WI38 (cell line): ENCODE data around the gene GUK1.

Source experiments
- H3K4me3 ChIP-seq: 2 replicates; pipeline ENCODE4 v1.5.1; 2011; ENCODE audit warnings: low read depth, mild to moderate bottlenecking, control low read depth, low read length
- TF ChIP-seq, protein P1 (sequence below): IDR thresholded peaks from 2 replicates; pipeline ENCODE4 v1.5.1; 2012; ENCODE audit warnings: low read depth, mild to moderate bottlenecking, control low read depth, low read length

The GUK1 gene

DNA sequence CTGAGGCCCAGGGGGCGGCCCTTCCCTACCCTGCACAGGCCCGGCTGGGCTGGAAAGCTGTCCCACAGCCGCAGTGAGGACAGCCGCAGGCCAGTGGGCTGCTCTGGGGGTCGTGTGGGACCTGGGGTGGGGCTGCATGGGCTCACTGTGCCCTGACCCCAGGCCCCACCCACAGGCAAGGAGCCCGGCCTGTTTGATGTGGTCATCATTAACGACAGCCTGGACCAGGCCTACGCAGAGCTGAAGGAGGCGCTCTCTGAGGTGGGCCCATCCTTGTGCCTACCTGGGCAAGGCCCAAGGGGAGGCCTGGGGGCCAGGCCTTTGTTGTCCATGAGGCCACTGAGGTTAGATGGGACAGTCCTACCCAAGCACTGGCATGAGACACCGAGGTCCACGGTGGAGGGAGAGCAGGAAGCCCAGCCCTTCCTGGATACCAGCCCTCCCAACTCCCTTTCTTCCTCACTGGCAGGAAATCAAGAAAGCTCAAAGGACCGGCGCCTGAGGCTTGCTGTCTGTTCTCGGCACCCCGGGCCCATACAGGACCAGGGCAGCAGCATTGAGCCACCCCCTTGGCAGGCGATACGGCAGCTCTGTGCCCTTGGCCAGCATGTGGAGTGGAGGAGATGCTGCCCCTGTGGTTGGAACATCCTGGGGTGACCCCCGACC is 8.2 kb downstream of the GUK1 start:
- TF ChIP-seq, protein P1, sequence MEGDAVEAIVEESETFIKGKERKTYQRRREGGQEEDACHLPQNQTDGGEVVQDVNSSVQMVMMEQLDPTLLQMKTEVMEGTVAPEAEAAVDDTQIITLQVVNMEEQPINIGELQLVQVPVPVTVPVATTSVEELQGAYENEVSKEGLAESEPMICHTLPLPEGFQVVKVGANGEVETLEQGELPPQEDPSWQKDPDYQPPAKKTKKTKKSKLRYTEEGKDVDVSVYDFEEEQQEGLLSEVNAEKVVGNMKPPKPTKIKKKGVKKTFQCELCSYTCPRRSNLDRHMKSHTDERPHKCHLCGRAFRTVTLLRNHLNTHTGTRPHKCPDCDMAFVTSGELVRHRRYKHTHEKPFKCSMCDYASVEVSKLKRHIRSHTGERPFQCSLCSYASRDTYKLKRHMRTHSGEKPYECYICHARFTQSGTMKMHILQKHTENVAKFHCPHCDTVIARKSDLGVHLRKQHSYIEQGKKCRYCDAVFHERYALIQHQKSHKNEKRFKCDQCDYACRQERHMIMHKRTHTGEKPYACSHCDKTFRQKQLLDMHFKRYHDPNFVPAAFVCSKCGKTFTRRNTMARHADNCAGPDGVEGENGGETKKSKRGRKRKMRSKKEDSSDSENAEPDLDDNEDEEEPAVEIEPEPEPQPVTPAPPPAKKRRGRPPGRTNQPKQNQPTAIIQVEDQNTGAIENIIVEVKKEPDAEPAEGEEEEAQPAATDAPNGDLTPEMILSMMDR: no peak

DNA sequence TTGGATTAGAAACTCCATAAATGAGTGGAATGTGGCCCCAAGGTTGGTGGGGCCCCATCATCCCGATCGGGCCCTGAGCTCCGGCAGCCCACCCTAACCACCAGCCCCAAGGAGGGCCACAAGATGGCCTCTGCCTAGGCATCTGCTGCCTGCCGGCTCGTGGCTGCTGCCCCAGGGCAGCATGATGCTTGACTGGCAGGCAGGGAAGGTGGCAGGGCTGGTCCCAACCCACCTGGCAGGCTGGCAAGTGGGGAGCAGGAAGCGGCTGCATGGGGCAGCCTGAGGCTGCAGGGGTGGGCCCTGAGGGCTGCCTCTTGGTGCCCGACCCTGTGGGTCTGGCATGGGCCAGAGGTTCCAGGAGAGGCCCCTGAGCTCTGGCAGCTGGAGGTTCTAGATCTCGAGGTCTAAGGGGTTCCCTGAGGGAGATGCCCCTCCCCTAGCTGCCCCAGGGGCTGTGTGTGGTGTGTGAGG is 8.9 kb downstream of the GUK1 start:
- H3K4me3 ChIP-seq: no peak overlapping the region
- TF ChIP-seq, protein P1: no peak

More for the DNA sequence above, 8.2 kb downstream of the GUK1 start:
- no peak overlapping the region for H3K4me3 ChIP-seq

DNA sequence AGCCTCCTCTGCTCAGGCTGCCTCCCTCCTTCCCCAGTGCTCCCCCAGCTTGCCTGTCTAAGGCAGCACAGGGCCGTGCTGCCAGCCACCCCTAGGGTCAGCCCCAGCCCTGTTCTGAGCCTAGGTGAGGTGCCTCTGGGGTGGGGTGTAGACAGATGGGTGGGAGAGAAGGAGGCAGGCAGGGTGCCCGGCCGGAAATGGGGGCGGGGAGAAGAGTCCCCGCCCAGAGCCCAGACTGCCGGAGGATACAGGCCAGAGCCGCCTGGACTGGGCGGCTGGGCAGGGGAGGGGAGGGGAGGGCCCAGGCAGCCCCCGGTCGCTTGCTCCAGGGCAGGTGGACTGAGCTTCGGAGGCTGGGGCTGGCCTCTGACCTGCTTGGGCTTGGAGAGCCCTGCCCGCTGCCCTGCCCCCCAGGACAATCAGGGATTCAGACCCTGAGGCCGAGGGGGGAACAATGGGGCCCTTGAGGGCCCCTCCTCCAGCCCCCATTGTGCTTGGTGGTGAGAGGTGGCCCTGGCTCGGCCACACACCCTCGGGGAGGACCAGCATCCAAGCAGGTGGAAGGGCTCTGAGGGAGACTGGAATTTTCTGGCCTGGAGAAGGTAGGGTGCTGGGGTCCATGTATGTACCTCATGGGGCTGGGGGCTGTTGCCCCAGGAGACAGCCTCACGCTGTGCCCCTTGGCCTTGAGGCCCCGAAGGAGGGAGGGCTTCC is 9.5 kb downstream of the GUK1 start, which contains the start of gene GJC2:
TSS of gene GJC2 (plus strand) at position 525 of the 714 bp plus-strand sequence. CDS start 7,829 bp downstream, outside the sequence.
- TF ChIP-seq, protein P1: no peak
- H3K4me3 ChIP-seq: peak within 1 kb of the TSS; percentile 33

DNA sequence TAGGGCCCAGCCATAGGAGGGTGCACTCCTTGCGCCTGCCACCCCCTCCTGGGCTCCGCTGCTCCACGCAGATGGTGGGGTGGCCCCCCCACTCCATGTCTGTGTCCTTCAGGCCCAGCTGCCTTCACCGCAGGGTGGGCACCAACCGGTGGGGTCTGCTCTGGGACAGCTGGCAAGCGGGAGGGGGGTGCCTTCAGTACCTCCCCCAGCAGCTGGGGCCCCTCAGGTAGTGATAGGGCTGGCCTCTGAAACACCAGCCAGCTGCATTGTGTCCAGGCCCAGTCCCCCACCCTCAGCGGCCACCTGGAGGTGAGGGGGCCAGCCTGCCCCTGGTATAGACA is 10.0 kb downstream of the GUK1 start:
- TF ChIP-seq, protein P1: no peak
- peak overlapping the region; percentile 33 for H3K4me3 ChIP-seq

DNA sequence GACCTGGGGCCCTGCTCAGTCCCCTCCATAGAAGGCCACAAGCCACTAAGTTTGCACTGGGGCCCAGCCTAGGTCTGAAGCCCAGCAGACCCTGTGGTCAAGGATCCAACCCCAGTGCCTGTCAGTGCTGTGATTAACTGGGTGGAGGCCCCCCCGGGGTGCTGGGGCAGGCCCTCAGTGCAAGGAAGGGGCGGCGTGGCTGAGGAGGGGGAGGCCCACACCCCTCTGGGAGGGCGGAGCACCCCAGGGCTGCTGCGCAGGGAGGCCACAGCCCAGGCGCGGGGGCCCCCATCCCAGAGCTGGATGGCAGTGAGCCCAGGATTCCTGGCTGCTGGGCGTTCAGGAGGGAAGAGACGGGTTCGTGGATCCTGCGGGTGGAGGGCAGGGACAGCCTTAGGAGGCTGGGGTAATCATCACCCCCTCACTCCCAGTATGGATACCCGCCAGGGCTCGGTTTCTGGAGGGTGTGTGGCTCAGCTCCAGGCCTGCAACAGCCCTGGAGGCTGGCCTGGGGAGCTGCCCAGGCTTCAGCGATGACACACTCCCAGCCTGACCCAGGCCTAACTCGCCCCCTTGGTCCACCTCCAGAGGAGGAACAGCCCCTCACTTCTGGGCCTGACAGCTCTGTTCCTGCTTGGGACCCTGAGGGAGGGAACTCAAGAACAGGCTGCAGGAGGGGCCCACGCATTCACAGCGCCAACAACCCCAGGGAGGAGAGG is 10.5 kb downstream of the GUK1 start:
- TF ChIP-seq, protein P1: no peak
- H3K4me3 ChIP-seq: peak overlapping the region; percentile 33

DNA sequence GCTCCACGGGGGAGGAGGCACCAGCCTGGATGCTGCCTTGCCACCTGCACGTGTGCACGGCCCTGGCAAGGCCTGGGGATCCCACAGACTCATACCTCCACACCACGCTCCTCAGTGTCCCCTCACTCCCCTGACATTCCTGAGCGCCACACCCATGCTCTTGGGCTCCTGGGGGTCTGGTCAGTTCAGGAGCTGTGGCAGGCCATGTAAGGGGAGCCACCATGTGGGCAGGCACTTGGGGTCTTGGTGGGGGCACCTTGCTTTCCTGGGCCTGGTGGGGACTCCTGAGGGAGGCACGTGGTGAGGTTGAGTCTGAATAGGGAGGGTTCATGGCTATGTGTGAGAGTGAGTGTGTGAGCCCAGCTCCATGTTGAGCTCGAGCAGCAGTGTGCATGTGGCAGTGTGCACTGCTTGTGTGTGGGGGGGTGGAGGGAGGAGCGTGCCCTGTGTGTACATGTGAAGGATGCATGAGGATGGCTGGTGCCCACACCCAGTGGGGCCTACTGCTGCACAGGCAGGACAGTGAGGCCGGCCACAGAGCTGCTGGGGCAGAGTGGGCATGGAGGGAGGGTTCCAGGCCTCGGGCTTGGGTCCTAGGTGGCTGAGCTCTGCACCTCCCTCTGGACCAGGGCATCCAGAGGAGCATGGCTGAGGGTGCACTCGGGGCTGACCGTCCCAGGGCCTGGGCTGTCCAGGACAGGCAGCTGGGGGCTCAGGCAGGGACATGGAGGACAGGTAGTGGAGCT is 11.3 kb downstream of the GUK1 start:
- TF ChIP-seq, protein P1: no peak
- no peak overlapping the region; the same call in 1 of the 2 replicates for H3K4me3 ChIP-seq
